H9 (cell line): ENCODE measurements around the gene ASB12. TPM values are rescaled to one million over a fixed set of nuclear protein-coding genes. Genes with fewer than 3 reads are reported as not detected.

Experiments used
- DNase-seq: peaks from one replicate; pipeline ENCODE4 v3.0.0-alpha.2; 2017
- H2AFZ ChIP-seq: one replicate; pipeline ENCODE4 v1.6.1; 2013; ENCODE audit warnings: mild to moderate bottlenecking, low read length, control low read depth, moderate library complexity
- H2AK5ac ChIP-seq: 2 replicates; pipeline ENCODE4 v1.6.1; 2013; ENCODE audit warnings: low read length, control low read depth, mixed read lengths; ENCODE audit not compliant: insufficient read length
- H2BK120ac ChIP-seq: one replicate; pipeline ENCODE4 v1.6.1; 2013; ENCODE audit warnings: low read depth, mild to moderate bottlenecking, low read length, control low read depth, inconsistent platforms; ENCODE audit not compliant: poor library complexity, severe bottlenecking
- H2BK12ac ChIP-seq: 2 replicates; pipeline ENCODE4 v1.6.1; 2013; ENCODE audit warnings: low read length, control low read depth, mixed read lengths, low read depth; ENCODE audit not compliant: insufficient read length
- H2BK15ac ChIP-seq: 2 replicates; pipeline ENCODE4 v1.6.1; 2013; ENCODE audit warnings: low read depth, low read length, control low read depth
- H2BK20ac ChIP-seq: one replicate; pipeline ENCODE4 v1.6.1; 2013; ENCODE audit warnings: low read depth, mild to moderate bottlenecking, low read length, control low read depth, inconsistent platforms; ENCODE audit not compliant: poor library complexity, severe bottlenecking
- H2BK5ac ChIP-seq: 2 replicates; pipeline ENCODE4 v1.6.1; 2013; ENCODE audit warnings: low read length, control low read depth, mixed read lengths; ENCODE audit not compliant: insufficient read length
- H3K14ac ChIP-seq: 2 replicates; pipeline ENCODE4 v1.6.1; 2013; ENCODE audit warnings: low read length, control low read depth; ENCODE audit not compliant: insufficient read depth
- H3K18ac ChIP-seq: 2 replicates; pipeline ENCODE4 v1.6.1; 2013; ENCODE audit warnings: low read depth, mild to moderate bottlenecking, mixed read lengths, low read length, control low read depth; ENCODE audit not compliant: insufficient read length
- H3K23ac ChIP-seq: 2 replicates; pipeline ENCODE4 v1.6.1; 2013; ENCODE audit warnings: low read length, control low read depth, mixed read lengths, low read depth; ENCODE audit not compliant: insufficient read length
- H3K23me2 ChIP-seq: 2 replicates; pipeline ENCODE4 v1.6.1; 2013; ENCODE audit warnings: low read depth, mild to moderate bottlenecking, mixed read lengths, low read length, control low read depth; ENCODE audit not compliant: insufficient read length, poor library complexity, severe bottlenecking
- H3K27ac ChIP-seq: 2 replicates; pipeline ENCODE4 v1.5.1; 2013; ENCODE audit warnings: low read length, control low read depth, mixed read lengths, low read depth; ENCODE audit not compliant: insufficient read length
- H3K27me3 ChIP-seq: 2 replicates; pipeline ENCODE4 v1.6.1; 2013; ENCODE audit warnings: low read length, control low read depth, inconsistent platforms; ENCODE audit not compliant: insufficient read depth
- H3K4ac ChIP-seq: 2 replicates; pipeline ENCODE4 v1.6.1; 2013; ENCODE audit warnings: low read depth, mild to moderate bottlenecking, control low read depth, inconsistent platforms, low read length, moderate library complexity
- H3K4me1 ChIP-seq: 2 replicates; pipeline ENCODE4 v1.6.1; 2013; ENCODE audit warnings: low read length, control low read depth, inconsistent platforms; ENCODE audit not compliant: insufficient read depth
- H3K4me2 ChIP-seq: 2 replicates; pipeline ENCODE4 v1.6.1; 2013; ENCODE audit warnings: low read length, control low read depth, mixed read lengths; ENCODE audit not compliant: insufficient read length, insufficient read depth
- H3K56ac ChIP-seq: 2 replicates; pipeline ENCODE4 v1.6.1; 2013; ENCODE audit warnings: low read depth, mild to moderate bottlenecking, mixed read lengths, low read length, control low read depth; ENCODE audit not compliant: insufficient read length
- H3K79me1 ChIP-seq: 2 replicates; pipeline ENCODE4 v1.6.1; 2013; ENCODE audit warnings: low read depth, mild to moderate bottlenecking, moderate library complexity, low read length, control low read depth, inconsistent platforms; ENCODE audit not compliant: insufficient read depth, poor library complexity, severe bottlenecking
- H3K79me2 ChIP-seq: 2 replicates; pipeline ENCODE4 v1.6.1; 2013; ENCODE audit warnings: low read length, control low read depth, inconsistent platforms; ENCODE audit not compliant: insufficient read depth
- H3K9ac ChIP-seq: 2 replicates; pipeline ENCODE4 v1.6.1; 2013; ENCODE audit warnings: low read length, control low read depth, mixed read lengths; ENCODE audit not compliant: insufficient read length; ENCODE audit errors: extremely low read depth
- H3K9me3 ChIP-seq: one replicate; pipeline ENCODE4 v1.6.1; 2013; ENCODE audit warnings: low read depth, low read length, inconsistent platforms; ENCODE audit not compliant: control insufficient read depth
- H3T11ph ChIP-seq: one replicate; pipeline ENCODE4 v1.6.1; 2013; ENCODE audit warnings: mild to moderate bottlenecking, low read length, control low read depth, inconsistent platforms
- H4K20me1 ChIP-seq: one replicate; pipeline ENCODE4 v1.6.1; 2013; ENCODE audit not compliant: control insufficient read depth, insufficient read length, insufficient read depth
- H4K5ac ChIP-seq: 2 replicates; pipeline ENCODE4 v1.6.1; 2013; ENCODE audit warnings: low read depth, mild to moderate bottlenecking, mixed read lengths, low read length, control low read depth; ENCODE audit not compliant: insufficient read length
- H4K8ac ChIP-seq: replicated peaks from 2 replicates; pipeline ENCODE4 v1.6.1; 2013; ENCODE audit warnings: low read length, control low read depth, mixed read lengths, low read depth; ENCODE audit not compliant: insufficient read length
- H4K91ac ChIP-seq: 2 replicates; pipeline ENCODE4 v1.6.1; 2013; ENCODE audit warnings: low read depth, mild to moderate bottlenecking, moderate library complexity, mixed read lengths, low read length, control low read depth; ENCODE audit not compliant: insufficient read length
- H3K27ac Mint-ChIP-seq, 3 experiments: 2 replicates in 2 of 3; 3 replicates in 1 of 3; pipeline ENCODE4 v1.8.0; 2020 to 2021; ENCODE audit warnings: mixed read lengths in 3 of 3, mild to moderate bottlenecking in 1 of 3, moderate library complexity in 1 of 3
- H3K27me3 Mint-ChIP-seq: 2 replicates; pipeline ENCODE4 v1.8.0; 2021; ENCODE audit warnings: low read depth, mild to moderate bottlenecking, moderate library complexity, mixed read lengths
- H3K36me3 Mint-ChIP-seq, 3 experiments: 2 replicates in 2 of 3; 3 replicates in 1 of 3; pipeline ENCODE4 v1.8.0; 2020 to 2021; ENCODE audit warnings: low read depth in 3 of 3, mixed read lengths in 3 of 3; ENCODE audit not compliant: insufficient read depth in 1 of 3
- H3K4me1 Mint-ChIP-seq, 2 experiments: 2 replicates each; pipeline ENCODE4 v1.8.0; 2020; ENCODE audit warnings: mixed read lengths in 2 of 2
- H3K4me3 Mint-ChIP-seq, 2 experiments: 2 replicates in 1 of 2; 3 replicates in 1 of 2; pipeline ENCODE4 v1.8.0; 2020 to 2021; ENCODE audit warnings: mild to moderate bottlenecking in 2 of 2, mixed read lengths in 2 of 2, moderate library complexity in 1 of 2
- H3K9me3 Mint-ChIP-seq, 2 experiments: 2 replicates in 1 of 2; 3 replicates in 1 of 2; pipeline ENCODE4 v1.8.0; 2020; ENCODE audit warnings: mild to moderate bottlenecking in 2 of 2, mixed read lengths in 2 of 2, moderate library complexity in 1 of 2
- CTCF ChIP-seq: fragments of 200-600 bp; sonication (generic); conservative IDR thresholded peaks from 3 replicates; pipeline ENCODE4 v1.8.0; 2021; ENCODE audit warnings: antibody characterized with exemption, mild to moderate bottlenecking
- WGBS: extraction: QIAGEN DNeasy Blood & Tissue Kit; methylation state at CpG from one replicate; pipeline ENCODE4 v1.1.7; 2013; ENCODE audit warnings: missing lambda C conversion rate, low lambda C conversion rate, mixed read lengths; ENCODE audit not compliant: insufficient read length; ENCODE audit errors: extremely low coverage; 5-methylcytosine and 5-hydroxymethylcytosine counted together
- total RNA-seq: library from RNA; stranded (reverse); gene quantifications from 2 replicates; pipeline ENCODE4 v1.2.1, GENCODE V29; 2021

The ASB12 gene
- total RNA-seq, 1 experiment from 2014 or later = 0.46 TPM

- Histone ChIP-seq H4K8ac (no peak overlapping the region), H2BK12ac (no peak overlapping the region), H3K23me2 (no peaks in the 10 kb centered on the region), H3K4ac (no peak overlapping the region), H2BK15ac (no peak overlapping the region), H3T11ph (no peak overlapping the region), H3K23ac (no peak overlapping the region), H3K79me1 (no peaks in the 10 kb centered on the region), H3K4me2 (no peak overlapping the region), H3K18ac (no peak overlapping the region), H3K79me2 (no peaks in the 10 kb centered on the region), H2BK5ac (no peak overlapping the region), H3K27me3 (no peaks in the 10 kb centered on the region), H4K91ac (no peak overlapping the region), H2AFZ (no peak overlapping the region), H2BK120ac (no peak overlapping the region), H2BK20ac (no peak overlapping the region), H2AK5ac (no peak overlapping the region), H3K14ac (no peak overlapping the region), H3K9me3 (peaks cover 43% of the 10 kb centered on the region), H3K56ac (no peak overlapping the region), H4K20me1 (no peaks in the 10 kb centered on the region), H4K5ac (no peak overlapping the region), H3K9ac (no peak overlapping the region), H3K4me1 (no peaks in the 10 kb centered on the region), H3K27ac (no peak overlapping the region)
- no peak for DNase-seq
- WGBS = no CpG with 5 or more reads among the region's 1 CpG
- peaks cover 0 to 4% of the 10 kb centered on the region in 2 experiments; a peak in 2 of 4 replicates for H3K4me1 Mint-ChIP-seq
- H3K27me3 Mint-ChIP-seq = no peaks in the 10 kb centered on the region; the same call in 1 of the 2 replicates
- H3K4me3 Mint-ChIP-seq = no peak overlapping the region
- H3K9me3 Mint-ChIP-seq = peaks cover 60% of the 10 kb centered on the region in 2 experiments
- peaks cover 18 to 23% (median 22%) of the 10 kb centered on the region in 3 experiments for H3K36me3 Mint-ChIP-seq
- no peak overlapping the region for H3K27ac Mint-ChIP-seq
- no peak for TF ChIP-seq CTCF
These were observed 43.2 kb downstream of the ASB12 start for GRCh38 chrX:64186974-64187761.
